H1 (cell line): ENCODE measurements around the gene ATP11A. TPM values are rescaled to one million over a fixed set of nuclear protein-coding genes. Genes with fewer than 3 reads are reported as not detected.

Experiments
- BACH1 ChIP-seq: IDR thresholded peaks from 2 replicates; pipeline ENCODE4 v1.6.1; 2012; ENCODE audit warnings: low read length, improper control_type of control experiment
- BRCA1 ChIP-seq: IDR thresholded peaks from 2 replicates; pipeline ENCODE4 v1.6.1; 2012; ENCODE audit warnings: low read depth, low read length, improper control_type of control experiment
- CBX5 ChIP-seq: fragments of 300-800, 300-1000 bp; sonication (generic); IDR thresholded peaks from 2 replicates; pipeline ENCODE4 v1.7.1; 2016; ENCODE audit warnings: antibody characterized with exemption, low read length, low read depth
- CREB1 ChIP-seq: IDR thresholded peaks from 2 replicates; pipeline ENCODE4 v1.6.1; 2012; ENCODE audit warnings: inconsistent platforms
- CTBP2 ChIP-seq: IDR thresholded peaks from 2 replicates; pipeline ENCODE4 v1.7.0; 2011; ENCODE audit warnings: borderline replicate concordance, mild to moderate bottlenecking, moderate library complexity, mixed read lengths, low read length; ENCODE audit not compliant: insufficient read depth, insufficient read length
- EGR1 ChIP-seq: IDR thresholded peaks from 2 replicates; pipeline ENCODE4 v1.6.1; 2011; ENCODE audit warnings: low read depth, low read length, borderline replicate concordance
- EZH2 ChIP-seq: fragments of 200-600 bp; sonication (generic); IDR thresholded peaks from 2 replicates; pipeline ENCODE4 v1.7.1; 2012; ENCODE audit warnings: low read depth, mild to moderate bottlenecking, moderate library complexity, low read length, inconsistent platforms; ENCODE audit not compliant: severe bottlenecking
- GABPA ChIP-seq: IDR thresholded peaks from 2 replicates; pipeline ENCODE4 v1.6.1; 2011; ENCODE audit warnings: mild to moderate bottlenecking, low read length, moderate library complexity, borderline replicate concordance; ENCODE audit not compliant: insufficient read depth
- GTF2F1 ChIP-seq: IDR thresholded peaks from 2 replicates; pipeline ENCODE4 v1.6.1; 2012; ENCODE audit warnings: low read depth, low read length, improper control_type of control experiment, borderline replicate concordance
- POLR2A ChIP-seq, 2 experiments: IDR thresholded peaks; 1 replicate in 1 of 2; 2 replicates in 1 of 2; pipeline ENCODE4 v1.6.1; 2011; ENCODE audit warnings: low read depth in 2 of 2, low read length in 2 of 2, mild to moderate bottlenecking in 2 of 2; ENCODE audit errors: control extremely low read depth in 1 of 2
- POU5F1 ChIP-seq: IDR thresholded peaks from 2 replicates; pipeline ENCODE4 v1.6.1; 2011; ENCODE audit warnings: low read depth, mild to moderate bottlenecking, low read length, moderate library complexity
- RAD21 ChIP-seq, 2 experiments: IDR thresholded peaks in 1 of 2; conservative IDR thresholded peaks in 1 of 2; 2 replicates each; pipeline ENCODE4 v1.6.1; 2011; ENCODE audit warnings: low read depth in 2 of 2, low read length in 2 of 2, improper control_type of control experiment in 1 of 2, inconsistent platforms in 1 of 2, mild to moderate bottlenecking in 1 of 2, moderate library complexity in 1 of 2
- RBBP5 ChIP-seq: IDR thresholded peaks from 2 replicates; pipeline ENCODE4 v1.7.1; 2012; ENCODE audit warnings: low read depth, mild to moderate bottlenecking, inconsistent platforms, low read length, moderate library complexity, borderline replicate concordance
- RFX5 ChIP-seq: IDR thresholded peaks from 2 replicates; pipeline ENCODE4 v1.6.1; 2011; ENCODE audit warnings: low read depth, low read length, improper control_type of control experiment, borderline replicate concordance
- RXRA ChIP-seq: IDR thresholded peaks from 2 replicates; pipeline ENCODE4 v1.6.1; 2011; ENCODE audit warnings: low read depth, mild to moderate bottlenecking, low read length, moderate library complexity; ENCODE audit not compliant: insufficient read depth
- SAP30 ChIP-seq: fragments of 300-600 bp; sonication (generic); IDR thresholded peaks from 2 replicates; pipeline ENCODE4 v1.7.1; 2012; ENCODE audit warnings: low read length, moderate library complexity, mild to moderate bottlenecking, inconsistent platforms; ENCODE audit not compliant: insufficient read depth, insufficient replicate concordance
- SIN3A ChIP-seq, 2 experiments: IDR thresholded peaks in 1 of 2; conservative IDR thresholded peaks in 1 of 2; 2 replicates each; pipeline ENCODE4 v1.6.1; 2011 to 2012; ENCODE audit warnings: low read length in 2 of 2, improper control_type of control experiment in 1 of 2, low read depth in 1 of 2, mild to moderate bottlenecking in 1 of 2
- SIRT6 ChIP-seq: IDR thresholded peaks from one replicate; pipeline ENCODE4 v1.7.1; 2012; ENCODE audit warnings: low read length, inconsistent platforms
- SIX5 ChIP-seq: IDR thresholded peaks from 2 replicates; pipeline ENCODE4 v1.6.1; 2011; ENCODE audit warnings: mild to moderate bottlenecking, low read depth, low read length
- SP1 ChIP-seq: IDR thresholded peaks from 2 replicates; pipeline ENCODE4 v1.6.1; 2011; ENCODE audit warnings: low read depth, low read length
- SRF ChIP-seq: IDR thresholded peaks from 2 replicates; pipeline ENCODE4 v1.6.1; 2011; ENCODE audit warnings: mild to moderate bottlenecking, low read depth, low read length, moderate library complexity
- USF2 ChIP-seq: IDR thresholded peaks from 2 replicates; pipeline ENCODE4 v1.6.1; 2011; ENCODE audit warnings: low read length, improper control_type of control experiment
- polyA plus RNA-seq, 7 experiments: library from polyadenylated mRNA; depleted of rRNA in 3 of 7; stranded (reverse) in 5 of 7; unstranded in 2 of 7; fragments of >200 nt in 5 of 7; fragments of 200-250 nt in 2 of 7; gene quantifications; 1 replicate in 5 of 7; 2 replicates in 1 of 7; 4 replicates in 1 of 7; pipeline versions ENCODE4 v1.2.1 to v1.2.3, GENCODE V29; 2011 to 2013; ENCODE audit warnings: missing spikeins in 2 of 7, mixed read lengths in 2 of 7
- total RNA-seq: library from RNA; stranded (reverse); fragmentation: NEBNext Ultra II Directional; extraction: Animal tissue kit (Norgen Biotek cat#: 25700); gene quantifications from 2 replicates; pipeline ENCODE4 v1.2.1, GENCODE V29; 2021
- TF ChIP-seq, protein P1 (sequence below): IDR thresholded peaks from 2 replicates; pipeline ENCODE4 v1.6.1; 2012; ENCODE audit warnings: inconsistent platforms

The ATP11A gene
- total and polyA plus RNA-seq, 2 of the 8 experiments (the other 6 are each of a cell fraction or from before 2014, with no cell fraction given), result 28.8 to 72.9 TPM

DNA sequence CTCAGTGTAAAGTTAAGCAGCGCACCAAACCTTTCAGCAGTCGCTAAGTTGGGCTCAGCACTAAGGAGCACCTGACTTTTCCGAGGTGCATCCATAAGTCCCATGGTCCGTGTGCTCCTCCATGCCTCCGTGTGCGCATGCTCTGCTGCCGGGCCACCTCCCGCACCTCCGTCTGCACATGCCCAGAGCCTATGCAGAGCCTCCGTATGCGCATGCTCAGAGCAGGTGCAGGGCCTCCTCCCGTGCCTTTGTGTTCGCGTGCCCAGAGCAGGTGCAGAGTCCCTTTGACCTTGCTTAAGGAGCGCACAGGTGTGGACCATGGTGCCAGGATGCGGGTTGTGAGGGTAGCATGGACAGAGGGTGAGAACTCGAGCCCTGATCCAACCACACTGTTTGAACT is 46.0 kb downstream of the ATP11A start (continued):
- TF ChIP-seq SP1 (0 out of 2 replicates have a peak, but pooled peaks have one; percentile 42), SIRT6 (no peak), POLR2A (IDR thresholded peaks at IDR 0.05; ENCODE audit: control extremely low read depth in 1 of 2, low read depth in 2 of 2, low read length in 2 of 2) (peak in 1 of 2 experiments; percentile 36; a peak in 1 of 3 replicates), CBX5 (no peak), CTBP2 (no peak), RXRA (no peak), GABPA (0 out of 2 replicates have a peak, but pooled peaks have one; percentile 28), BACH1 (no peak), CREB1 (0 out of 2 replicates have a peak, but pooled peaks have one; percentile 29), RBBP5 (0 out of 2 replicates have a peak, but pooled peaks have one; percentile 18), GTF2F1 (no peak), EGR1 (no peak), SIX5 (no peak), SIN3A (conservative IDR thresholded peaks at IDR 0.05 in 1 of 2, IDR thresholded peaks at IDR 0.05 in 1 of 2; ENCODE audit: low read depth in 1 of 2, low read length in 2 of 2) (no peak; a peak in 1 of 4 replicates), SAP30 (no peak), RAD21 (IDR thresholded peaks at IDR 0.05 in 1 of 2, conservative IDR thresholded peaks at IDR 0.05 in 1 of 2; ENCODE audit: low read depth in 2 of 2, low read length in 2 of 2) (no peak), POU5F1 (peak; percentile 98), BRCA1 (no peak), RFX5 (no peak), SRF (no peak), USF2 (no peak; the same call in 1 of the 2 replicates), EZH2 (no peak)
- TF ChIP-seq, protein P1, sequence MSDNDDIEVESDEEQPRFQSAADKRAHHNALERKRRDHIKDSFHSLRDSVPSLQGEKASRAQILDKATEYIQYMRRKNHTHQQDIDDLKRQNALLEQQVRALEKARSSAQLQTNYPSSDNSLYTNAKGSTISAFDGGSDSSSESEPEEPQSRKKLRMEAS, result peak; percentile 95
